Measurements from ENCODE around the gene FAM163B.

The FAM163B gene

GRCh38 chr9:133597316-133597957 is 11.8 kb downstream of the FAM163B start:
- no peak for DNase-seq

- no peak for DNase-seq
These were observed 13.3 kb downstream of the FAM163B start for GRCh38 chr9:133595910-133596309.

- DNase-seq: no peak
These were observed 14.9 kb downstream of the FAM163B start for GRCh38 chr9:133594310-133594709.

- DNase-seq: no peak
These were observed 15.5 kb downstream of the FAM163B start for GRCh38 chr9:133593587-133594253.

GRCh38 chr9:133592731-133593409 is 16.3 kb downstream of the FAM163B start:
- no peak for DNase-seq

- DNase-seq: no peak
These were observed 17.2 kb downstream of the FAM163B start for GRCh38 chr9:133591985-133592384.

GRCh38 chr9:133591116-133591910 is 17.9 kb downstream of the FAM163B start:
- DNase-seq: no peak

GRCh38 chr9:133590231-133590855 is 18.8 kb downstream of the FAM163B start:
- DNase-seq: no peak

- peak; percentile 6 to 40 (median 18) for DNase-seq
These were observed 19.5 kb downstream of the FAM163B start for GRCh38 chr9:133589454-133590227.

- no peak for DNase-seq
These were observed 21.7 kb downstream of the FAM163B start for GRCh38 chr9:133587466-133587865.

- DNase-seq: no peak
These were observed 22.1 kb downstream of the FAM163B start for GRCh38 chr9:133587051-133587450.

- no peak for DNase-seq
These were observed 23.5 kb downstream of the FAM163B start for GRCh38 chr9:133585481-133586351.

GRCh38 chr9:133584559-133585476 is 24.4 kb downstream of the FAM163B start:
- no peak for DNase-seq

- no peak for DNase-seq
These were observed 25.0 kb downstream of the FAM163B start for GRCh38 chr9:133584167-133584558.

GRCh38 chr9:133583586-133583985 is 25.6 kb downstream of the FAM163B start:
- no peak for DNase-seq

GRCh38 chr9:133583111-133583510 is 26.1 kb downstream of the FAM163B start:
- no peak for DNase-seq

- DNase-seq: no peak
These were observed 26.6 kb downstream of the FAM163B start for GRCh38 chr9:133582501-133583045.

- DNase-seq: no peak
These were observed 27.5 kb downstream of the FAM163B start for GRCh38 chr9:133581513-133582343.

- DNase-seq: no peak
These were observed 28.2 kb downstream of the FAM163B start for GRCh38 chr9:133581011-133581410.
